A549 (cell line): ENCODE measurements around the gene TBC1D23.

Source experiments
- CTCF ChIP-seq: fragments of >200 bp; sonication (Bioruptor Twin); formaldehyde crosslinking; IDR thresholded peaks from 3 replicates; pipeline ENCODE4 v1.5.1; 2016
- E2F6 ChIP-seq: IDR thresholded peaks from 2 replicates; pipeline ENCODE4 v1.6.1; 2012; ENCODE audit warnings: low read depth, borderline replicate concordance
- EP300 ChIP-seq, 2 experiments: fragments of >200 bp; sonication (Bioruptor Twin); formaldehyde crosslinking; IDR thresholded peaks; 2 replicates in 1 of 2; 3 replicates in 1 of 2; pipeline ENCODE4 v1.6.1; 2016 to 2017
- HDAC2 ChIP-seq: fragments of 200-600 bp; sonication (generic); IDR thresholded peaks from 2 replicates; pipeline ENCODE4 v1.6.1; 2016
- NPAS2 ChIP-seq: fragments of 250-450 bp; sonication (Bioruptor Pico); IDR thresholded peaks from 2 replicates; pipeline ENCODE4 v1.8.0; 2022; ENCODE audit warnings: mild to moderate bottlenecking, moderate library complexity, borderline replicate concordance
- POLR2A ChIP-seq: IDR thresholded peaks from 2 replicates; pipeline ENCODE4 v1.6.1; 2012; ENCODE audit warnings: mild to moderate bottlenecking, low read length
- REST ChIP-seq: fragments of 200-600 bp; sonication (generic); IDR thresholded peaks from 2 replicates; pipeline ENCODE4 v1.6.1; 2016; ENCODE audit warnings: antibody characterized with exemption, mild to moderate bottlenecking, moderate library complexity

- TF ChIP-seq NPAS2 (CRISPR knock-in tag) (no peak), REST (no peak), POLR2A (no peak), E2F6 (no peak), EP300 (IDR thresholded peaks at IDR 0.05) (no peak), CTCF (no peak), HDAC2 (no peak)
Observed at GRCh38 chr3:100274361-100274760, 13.6 kb downstream of the TBC1D23 start.
